Erythroblast (primary cell): Measurements from ENCODE around the gene ADCY5.

Source experiments
- DNase-seq, 2 experiments: peaks; one replicate each; lab custom pipeline; 2025; lab: John Stamatoyannopoulos, UW
- GATA1 ChIP-seq: IDR thresholded peaks from 2 replicates; pipeline ENCODE4 v1.6.1; 2011; ENCODE audit warnings: low read depth, mild to moderate bottlenecking, control low read depth, low read length, moderate library complexity
- POLR2A ChIP-seq: IDR thresholded peaks from 2 replicates; pipeline ENCODE4 v1.6.1; 2011; ENCODE audit warnings: mild to moderate bottlenecking, low read length

Gene ADCY5

GRCh38 chr3:123357275-123357674 is 91.6 kb downstream of the ADCY5 start:
- DNase-seq: no peak
- TF ChIP-seq GATA1 (no peak), POLR2A (no peak)

GRCh38 chr3:123353850-123354233 is 95.0 kb downstream of the ADCY5 start:
- TF ChIP-seq GATA1 (no peak), POLR2A (no peak)
- DNase-seq: no peak

- TF ChIP-seq GATA1 (no peak), POLR2A (no peak)
- no peak for DNase-seq
Measured at GRCh38 chr3:123353227-123353849, 95.6 kb downstream of the ADCY5 start.

- no peak for DNase-seq
- TF ChIP-seq GATA1: no peak
- no peak for TF ChIP-seq POLR2A
Measured at GRCh38 chr3:123352134-123352554, 96.7 kb downstream of the ADCY5 start.

- no peak for DNase-seq
- no peak for TF ChIP-seq POLR2A
- TF ChIP-seq GATA1: no peak
Measured at GRCh38 chr3:123351501-123351900, 97.4 kb downstream of the ADCY5 start.

GRCh38 chr3:123350971-123351370 is 97.9 kb downstream of the ADCY5 start:
- no peak for DNase-seq
- TF ChIP-seq GATA1: no peak

- TF ChIP-seq POLR2A (no peak), GATA1 (no peak)
- no peak for DNase-seq
Measured at GRCh38 chr3:123349566-123350435, 99.1 kb downstream of the ADCY5 start.

GRCh38 chr3:123349201-123349535 is 99.7 kb downstream of the ADCY5 start:
- DNase-seq: no peak
- TF ChIP-seq GATA1 (no peak), POLR2A (no peak)

- TF ChIP-seq POLR2A: no peak
- TF ChIP-seq GATA1: no peak
- no peak for DNase-seq
Measured at GRCh38 chr3:123348471-123349200, 100.3 kb downstream of the ADCY5 start.

GRCh38 chr3:123347691-123348264 is 101.1 kb downstream of the ADCY5 start:
- no peak for DNase-seq
- TF ChIP-seq GATA1 (no peak), POLR2A (no peak)

- peak; percentile 3 to 25 for DNase-seq
- TF ChIP-seq POLR2A: no peak
- TF ChIP-seq GATA1: no peak
Measured at GRCh38 chr3:123347205-123347604, 101.7 kb downstream of the ADCY5 start.

GRCh38 chr3:123346021-123346420 is 102.9 kb downstream of the ADCY5 start:
- DNase-seq: no peak
- TF ChIP-seq GATA1 (no peak), POLR2A (no peak)

GRCh38 chr3:123344907-123345594 is 103.8 kb downstream of the ADCY5 start:
- no peak for DNase-seq
- TF ChIP-seq GATA1 (no peak), POLR2A (no peak)

GRCh38 chr3:123344175-123344906 is 104.5 kb downstream of the ADCY5 start:
- no peak for DNase-seq
- TF ChIP-seq GATA1: no peak
- no peak for TF ChIP-seq POLR2A
